GM23248 (cell line): ENCODE results near the gene ZBED1. TPM values are rescaled to one million over a fixed set of nuclear protein-coding genes. Genes with fewer than 3 reads are reported as not detected.

Source experiments
- DNase-seq: peaks from one replicate; pipeline ENCODE4 v3.0.0-alpha.2; 2015
- H2AFZ ChIP-seq: fragments of 200-600 bp; sonication (generic); 2 replicates; pipeline ENCODE4 v1.6.1; 2016; ENCODE audit warnings: antibody characterized with exemption
- H3F3A ChIP-seq: fragments of 200-600 bp; sonication (generic); 2 replicates; pipeline ENCODE4 v1.6.1; 2016; ENCODE audit warnings: mild to moderate bottlenecking, antibody characterized with exemption, mixed run types; ENCODE audit not compliant: insufficient read depth
- H3K27ac ChIP-seq: fragments of 200-600 bp; sonication (generic); 2 replicates; pipeline ENCODE4 v1.5.1; 2016; ENCODE audit warnings: mild to moderate bottlenecking
- H3K27me3 ChIP-seq: fragments of 200-600 bp; sonication (generic); replicated peaks from 2 replicates; pipeline ENCODE4 v1.6.1; 2016; ENCODE audit warnings: mild to moderate bottlenecking; ENCODE audit not compliant: insufficient read depth
- H3K36me3 ChIP-seq: fragments of 200-600 bp; sonication (generic); 2 replicates; pipeline ENCODE4 v1.6.1; 2016; ENCODE audit warnings: low read depth, mild to moderate bottlenecking
- H3K4me1 ChIP-seq: fragments of 200-600 bp; sonication (generic); 2 replicates; pipeline ENCODE4 v1.6.1; 2016; ENCODE audit warnings: mild to moderate bottlenecking; ENCODE audit not compliant: insufficient read depth
- H3K4me2 ChIP-seq: fragments of 200-600 bp; sonication (generic); one replicate; pipeline ENCODE4 v1.6.1; 2016; ENCODE audit warnings: mild to moderate bottlenecking; ENCODE audit not compliant: unreplicated experiment
- H3K4me3 ChIP-seq: fragments of 200-600 bp; sonication (generic); 2 replicates; pipeline ENCODE4 v1.5.1; 2016; ENCODE audit warnings: mild to moderate bottlenecking
- H3K79me2 ChIP-seq: fragments of 200-600 bp; sonication (generic); 2 replicates; pipeline ENCODE4 v1.6.1; 2016; ENCODE audit warnings: mild to moderate bottlenecking; ENCODE audit not compliant: insufficient read depth
- H3K9ac ChIP-seq: fragments of 200-600 bp; sonication (generic); 2 replicates; pipeline ENCODE4 v1.6.1; 2016; ENCODE audit warnings: mild to moderate bottlenecking
- H3K9me2 ChIP-seq: fragments of 200-600 bp; sonication (generic); 2 replicates; pipeline ENCODE4 v1.6.1; 2016; ENCODE audit warnings: mixed run types, mild to moderate bottlenecking, moderate library complexity; ENCODE audit not compliant: insufficient read depth
- H3K9me3 ChIP-seq: fragments of 200-600 bp; sonication (generic); one replicate; pipeline ENCODE4 v1.6.1; 2017; ENCODE audit warnings: low read depth
- H4K20me1 ChIP-seq: fragments of 200-600 bp; sonication (generic); 2 replicates; pipeline ENCODE4 v1.6.0; 2016; ENCODE audit not compliant: insufficient read depth
- EZH2 ChIP-seq: fragments of 200-600 bp; sonication (generic); IDR thresholded peaks from 2 replicates; pipeline ENCODE4 v1.6.1; 2018; ENCODE audit warnings: antibody characterized with exemption, mild to moderate bottlenecking; ENCODE audit not compliant: insufficient read depth, poor library complexity, severe bottlenecking
- EZH2phosphoT487 ChIP-seq: fragments of 200-600 bp; sonication (generic); IDR thresholded peaks from 2 replicates; pipeline ENCODE4 v1.6.1; 2018; ENCODE audit warnings: antibody characterized with exemption, moderate library complexity, mild to moderate bottlenecking, low read depth; ENCODE audit not compliant: insufficient read depth
- WGBS, 2 experiments: methylation state at CpG; one replicate each; pipeline ENCODE4 v1.1.6; 2015 to 2017; ENCODE audit warnings: low lambda C conversion rate in 2 of 2, low coverage in 1 of 2; ENCODE audit errors: missing lambda C conversion rate in 2 of 2; 5-methylcytosine and 5-hydroxymethylcytosine counted together
- in situ Hi-C: fragments of 300-500 bp; cut with MboI; formaldehyde crosslinking; loops from 2 replicates; pipeline ENCODE4 v1.15.0; 2020
- polyA plus RNA-seq: library from polyadenylated mRNA; unstranded; fragments of >200 nt; fragmentation: Nextera tagmentation; extraction: Ambion mirVana; gene quantifications from 2 replicates; pipeline ENCODE4 v1.2.1, GENCODE V29; 2016
- total RNA-seq: library from RNA; depleted of rRNA; stranded (reverse); fragments of >200 nt; shearing (Covaris generic); gene quantifications from 2 replicates; pipeline ENCODE4 v1.2.3, GENCODE V29; 2014

The ZBED1 gene
- total and polyA plus RNA-seq, 2 experiments from 2014 or later: 20.7 to 31.1 TPM

DNA sequence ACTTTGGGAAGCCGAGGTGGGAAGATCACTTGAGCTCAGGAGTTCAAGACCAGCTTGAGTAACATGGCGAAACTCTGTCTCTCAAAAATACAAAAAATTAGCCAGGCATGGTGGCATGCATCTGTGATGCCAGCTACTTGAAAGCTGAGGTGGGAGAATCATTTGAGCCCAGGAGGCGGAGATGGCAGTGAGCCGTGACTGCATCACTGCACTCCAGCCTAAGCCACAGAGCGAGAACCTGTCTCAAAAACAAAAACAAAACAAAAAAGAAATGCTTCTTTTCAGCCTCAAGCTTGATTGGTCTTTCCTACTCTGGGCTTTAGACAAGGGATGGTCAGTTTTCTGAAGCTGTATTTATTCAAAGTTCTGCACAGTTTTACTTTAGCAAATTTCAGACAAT lies 15.8 kb upstream of the ZBED1 start:
- Histone ChIP-seq H2AFZ (no peak overlapping the region), H3K4me3 (no peak overlapping the region), H3K9me2 (no peaks in the 10 kb centered on the region), H3K27ac (no peak overlapping the region), H3F3A (no peaks in the 10 kb centered on the region), H4K20me1 (no peaks in the 10 kb centered on the region), H3K4me2 (no peak overlapping the region), H3K36me3 (no peaks in the 10 kb centered on the region), H3K4me1 (no peaks in the 10 kb centered on the region), H3K9me3 (no peaks in the 10 kb centered on the region), H3K27me3 (no peaks in the 10 kb centered on the region; the same call in 1 of the 2 replicates), H3K79me2 (no peaks in the 10 kb centered on the region), H3K9ac (no peak overlapping the region)
- TF ChIP-seq EZH2phosphoT487: no peak
- TF ChIP-seq EZH2: no peak
- 76 to 77% methylated on average over 5 of the region's 5 CpGs for WGBS, 2 experiments
- no peak for DNase-seq
- in situ Hi-C loops: no loop called here

DNA sequence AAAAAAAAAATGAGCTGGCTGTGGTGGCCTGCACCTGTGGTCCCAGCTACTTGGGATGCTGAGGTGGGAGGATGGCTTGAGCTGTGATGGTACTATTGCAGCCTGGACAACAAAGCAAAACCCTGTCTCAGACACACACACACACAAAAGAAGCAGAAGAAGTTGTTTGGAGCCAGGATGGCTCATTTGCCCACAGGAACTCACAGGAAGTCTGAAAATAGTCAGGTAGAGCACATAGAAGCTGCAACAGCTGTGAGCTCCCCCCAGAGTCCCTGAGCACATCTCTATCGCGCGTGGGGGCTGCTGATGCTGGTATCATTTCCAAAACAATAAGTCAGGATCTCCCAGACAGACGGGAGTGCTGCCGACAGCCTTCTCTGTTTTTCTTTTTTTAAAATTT lies 13.4 kb upstream of the ZBED1 start:
- no peak overlapping the region for H3K4me3 ChIP-seq
- no peaks in the 10 kb centered on the region for H3K9me2 ChIP-seq
- TF ChIP-seq EZH2phosphoT487 (no peak), EZH2 (no peak)
- H4K20me1 ChIP-seq: no peaks in the 10 kb centered on the region
- 36 to 40% methylated on average over 5 of the region's 5 CpGs for WGBS, 2 experiments
- H3K4me1 ChIP-seq: no peaks in the 10 kb centered on the region
- in situ Hi-C loops: no loop called here
- H3K9ac ChIP-seq: no peak overlapping the region
- no peaks in the 10 kb centered on the region for H3K79me2 ChIP-seq
- no peak overlapping the region for H2AFZ ChIP-seq
- H3K9me3 ChIP-seq: no peaks in the 10 kb centered on the region
- DNase-seq: no peak
- H3K27ac ChIP-seq: no peak overlapping the region
- no peaks in the 10 kb centered on the region; the same call in 1 of the 2 replicates for H3K27me3 ChIP-seq
- H3K36me3 ChIP-seq: no peaks in the 10 kb centered on the region
- H3F3A ChIP-seq: no peaks in the 10 kb centered on the region
- H3K4me2 ChIP-seq: no peak overlapping the region

DNA sequence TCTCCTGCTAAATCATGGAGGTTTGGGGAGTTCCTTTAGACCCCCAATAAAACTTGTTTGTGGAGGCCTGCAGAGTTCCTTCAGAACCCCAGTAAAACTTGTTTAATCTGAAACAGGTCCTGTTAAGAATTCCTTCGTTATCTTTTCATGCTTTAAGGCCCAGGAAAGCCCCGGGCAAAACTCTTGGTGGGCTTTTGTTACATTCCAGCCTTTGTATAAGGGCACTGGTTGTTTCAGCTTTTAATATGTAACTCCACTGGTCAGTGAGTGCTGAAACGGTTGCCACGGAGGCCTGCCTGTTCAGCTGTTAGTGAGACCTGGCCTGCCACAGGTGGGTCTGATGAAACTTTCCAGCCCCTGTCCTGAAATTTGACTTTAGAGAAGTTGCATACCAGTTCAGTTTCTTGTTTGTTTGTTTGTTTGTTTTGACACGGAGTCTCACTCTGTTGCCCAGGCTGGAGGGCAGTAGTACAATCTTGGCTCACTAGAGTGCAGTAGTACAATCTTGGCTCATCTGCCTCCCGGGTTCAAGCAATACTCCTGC lies 12.4 kb upstream of the ZBED1 start:
- Histone ChIP-seq H3K27ac (no peak overlapping the region), H3K4me1 (no peaks in the 10 kb centered on the region), H3K4me2 (no peak overlapping the region), H3K36me3 (no peaks in the 10 kb centered on the region), H3K9me2 (no peaks in the 10 kb centered on the region), H3K9me3 (no peaks in the 10 kb centered on the region), H3K4me3 (no peak overlapping the region), H3K9ac (no peak overlapping the region), H2AFZ (no peak overlapping the region), H4K20me1 (no peaks in the 10 kb centered on the region), H3K27me3 (no peaks in the 10 kb centered on the region; the same call in 1 of the 2 replicates), H3F3A (no peaks in the 10 kb centered on the region), H3K79me2 (no peaks in the 10 kb centered on the region)
- in situ Hi-C loops: no loop called here
- TF ChIP-seq EZH2phosphoT487: no peak
- TF ChIP-seq EZH2: no peak
- DNase-seq: no peak
- 58 to 59% methylated on average over 6 of the region's 6 CpGs for WGBS, 2 experiments

DNA sequence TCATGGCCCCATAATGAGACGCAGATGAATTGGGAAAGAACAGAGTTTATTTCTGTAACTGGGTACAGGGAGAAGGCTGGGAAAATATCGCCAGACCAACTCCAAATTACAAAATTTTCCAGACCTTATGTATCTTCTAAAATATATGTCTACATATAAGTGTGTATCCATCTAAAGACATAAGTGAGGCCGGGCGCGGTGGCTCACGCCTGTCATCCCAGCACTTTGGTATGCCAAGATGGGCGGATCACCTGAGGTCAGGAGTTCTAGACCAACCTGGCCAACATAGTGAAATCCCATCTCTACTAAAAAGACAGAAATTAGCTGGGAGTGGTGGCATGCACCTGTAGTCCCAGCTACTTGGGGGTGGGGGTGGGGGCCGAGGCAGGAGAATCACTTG lies 11.7 kb upstream of the ZBED1 start:
- Histone ChIP-seq H3F3A (no peaks in the 10 kb centered on the region), H4K20me1 (no peaks in the 10 kb centered on the region), H3K36me3 (no peaks in the 10 kb centered on the region), H3K9me2 (no peaks in the 10 kb centered on the region), H3K4me1 (no peaks in the 10 kb centered on the region), H3K9me3 (no peaks in the 10 kb centered on the region), H2AFZ (no peak overlapping the region), H3K4me3 (no peak overlapping the region), H3K9ac (no peak overlapping the region), H3K27ac (no peak overlapping the region), H3K27me3 (no peaks in the 10 kb centered on the region; the same call in 1 of the 2 replicates), H3K4me2 (no peak overlapping the region), H3K79me2 (no peaks in the 10 kb centered on the region)
- in situ Hi-C loops: no loop called here
- DNase-seq: no peak
- no peak for TF ChIP-seq EZH2
- TF ChIP-seq EZH2phosphoT487: no peak
- 72 to 83% methylated on average over 7 to 8 of the region's 8 CpGs for WGBS, 2 experiments

DNA sequence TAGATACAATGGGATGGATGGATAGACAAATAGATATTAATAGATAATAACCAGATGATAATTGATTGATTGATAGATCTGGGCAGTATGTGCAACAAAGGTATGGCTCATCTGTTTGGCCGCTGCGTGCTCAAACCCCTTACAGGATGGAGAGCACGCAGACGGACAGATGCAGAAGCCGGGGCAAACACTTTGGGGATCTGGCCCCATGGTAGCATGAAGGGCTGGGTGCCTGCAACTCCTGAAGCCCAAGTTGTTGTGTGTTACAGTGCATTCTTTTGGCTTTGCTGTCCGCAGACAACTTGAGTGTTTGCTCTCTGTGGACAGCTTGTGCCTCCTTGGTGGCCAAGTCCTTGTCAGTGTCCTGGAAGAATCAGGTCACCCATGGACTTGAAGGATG lies 10.6 kb upstream of the ZBED1 start:
- Histone ChIP-seq H3F3A (no peaks in the 10 kb centered on the region), H3K4me3 (no peak overlapping the region), H3K4me1 (no peaks in the 10 kb centered on the region), H3K9ac (no peak overlapping the region), H4K20me1 (no peaks in the 10 kb centered on the region), H2AFZ (no peak overlapping the region), H3K36me3 (no peaks in the 10 kb centered on the region), H3K9me2 (no peaks in the 10 kb centered on the region), H3K4me2 (no peak overlapping the region), H3K27ac (no peak overlapping the region), H3K9me3 (no peaks in the 10 kb centered on the region), H3K27me3 (no peaks in the 10 kb centered on the region; the same call in 1 of the 2 replicates), H3K79me2 (no peaks in the 10 kb centered on the region)
- DNase-seq: no peak
- WGBS, 2 experiments: 81 to 82% methylated on average over 6 of the region's 6 CpGs
- in situ Hi-C loops: no loop called here
- TF ChIP-seq EZH2phosphoT487 (no peak), EZH2 (no peak)
